OCI-LY7 (cell line): Measurements from ENCODE around the gene UGDH. TPM values are rescaled to one million over a fixed set of nuclear protein-coding genes. Genes with fewer than 3 reads are reported as not detected.

Experiments used
- BruUV-seq: library from RNA; stranded (reverse); fragments of 400-500 nt; replicated peaks from 2 replicates; lab custom pipeline; 2021; lab: Mats Ljungman, UMichigan
- CTCF ChIA-PET: fragments of 300-600 bp; sonication (Branson Sonifier 250); formaldehyde crosslinking; loops from one replicate; lab custom pipeline; 2022; ENCODE audit warnings: antibody characterized with exemption; ENCODE audit not compliant: unreplicated experiment; lab: Charles Lee
- POLR2A ChIA-PET: fragments of 300-600 bp; sonication (Branson Sonifier 250); formaldehyde crosslinking; loops from one replicate; lab custom pipeline; 2022; ENCODE audit warnings: antibody characterized with exemption; lab: Charles Lee
- DNase-seq: peaks from one replicate; pipeline ENCODE4 v3.0.0-alpha.2; 2015; ENCODE audit warnings: low spot score
- H2AFZ ChIP-seq: fragments of 200-600 bp; sonication (generic), shearing (Covaris generic); 2 replicates; pipeline ENCODE4 v1.6.1; 2014; ENCODE audit warnings: mild to moderate bottlenecking, antibody characterized with exemption, low read length, moderate library complexity
- H3K27ac ChIP-seq: fragments of 200-600 bp; sonication (generic); 2 replicates; pipeline ENCODE4 v1.5.1; 2014; ENCODE audit warnings: mixed run types, low read depth, mild to moderate bottlenecking, moderate library complexity, low read length, inconsistent platforms; ENCODE audit not compliant: poor library complexity, severe bottlenecking
- H3K36me3 ChIP-seq: fragments of 200-600 bp; sonication (generic); 2 replicates; pipeline ENCODE4 v1.6.1; 2014; ENCODE audit warnings: mild to moderate bottlenecking, antibody characterized with exemption, low read length, moderate library complexity, mixed read lengths; ENCODE audit not compliant: insufficient read depth
- H3K4me1 ChIP-seq: fragments of 200-600 bp; sonication (generic); 2 replicates; pipeline ENCODE4 v1.5.1; 2014; ENCODE audit warnings: mild to moderate bottlenecking, low read length; ENCODE audit not compliant: insufficient read depth, poor library complexity, severe bottlenecking
- H3K4me2 ChIP-seq: fragments of 200-600 bp; sonication (generic); 2 replicates; pipeline ENCODE4 v1.6.1; 2014; ENCODE audit warnings: mild to moderate bottlenecking, low read length
- H3K4me3 ChIP-seq: fragments of 200-600 bp; sonication (generic); 2 replicates; pipeline ENCODE4 v1.5.1; 2014; ENCODE audit warnings: mild to moderate bottlenecking, low read depth, low read length; ENCODE audit not compliant: poor library complexity, severe bottlenecking
- H3K79me2 ChIP-seq: fragments of 200-600 bp; sonication (generic); 2 replicates; pipeline ENCODE4 v1.6.1; 2016; ENCODE audit warnings: low read depth, mild to moderate bottlenecking, low read length, moderate library complexity, mixed read lengths; ENCODE audit not compliant: insufficient read depth
- H3K9me2 ChIP-seq: fragments of 200-600 bp; sonication (generic); 2 replicates; pipeline ENCODE4 v1.6.1; 2016; ENCODE audit warnings: mild to moderate bottlenecking, low read length, mixed read lengths; ENCODE audit not compliant: insufficient read depth
- H3K9me3 ChIP-seq: fragments of 200-600 bp; sonication (generic); 2 replicates; pipeline ENCODE4 v1.6.1; 2014; ENCODE audit warnings: mild to moderate bottlenecking, mixed run types, low read length, mixed read lengths
- H4K20me1 ChIP-seq: fragments of 200-600 bp; sonication (generic); 2 replicates; pipeline ENCODE4 v1.6.1; 2014; ENCODE audit warnings: mild to moderate bottlenecking, antibody characterized with exemption, low read length, moderate library complexity, mixed read lengths; ENCODE audit not compliant: insufficient read depth
- CTCF ChIP-seq: fragments of 200-600 bp; sonication (generic); conservative IDR thresholded peaks from 2 replicates; pipeline ENCODE4 v1.5.1; 2014; ENCODE audit warnings: mild to moderate bottlenecking, antibody characterized with exemption, low read length, moderate library complexity, mixed read lengths
- EZH2phosphoT487 ChIP-seq: fragments of 200-600 bp; sonication (generic); IDR thresholded peaks from 2 replicates; pipeline ENCODE4 v1.6.1; 2018; ENCODE audit warnings: low read depth, borderline replicate concordance, mild to moderate bottlenecking, mixed run types, antibody characterized with exemption, low read length, moderate library complexity, mixed read lengths
- intact Hi-C: fragments of 100-400 bp; cut with micrococcal nuclease; formaldehyde crosslinking; loops from one replicate; pipeline ENCODE4 v1.10.0; 2022; ENCODE audit not compliant: unreplicated experiment
- total RNA-seq, 2 experiments: library from RNA; depleted of rRNA in 1 of 2; stranded (reverse); fragments of >200 nt in 1 of 2; shearing (Covaris generic) in 1 of 2; gene quantifications; 2 replicates each; pipeline ENCODE4 v1.2.3, GENCODE V29; 2014 to 2022

UGDH gene
- total RNA-seq, 2 experiments from 2014 or later = 8.1 to 33.6 TPM

GRCh38 chr4:39529534-39529933, 2.3 kb upstream of the UGDH start:
- H3K9me2 ChIP-seq = no peaks in the 10 kb centered on the region
- H3K36me3 ChIP-seq = no peaks in the 10 kb centered on the region
- no peak overlapping the region for H3K4me2 ChIP-seq
- ChIA-PET CTCF (no interaction called here), POLR2A (interaction anchor here (0.8 to 1.4 kb wide), 2 partner anchors 9 to 13 kb away, joined by 3 read pairs; no protein-coding TSS in a partner anchor)
- no peak overlapping the region for H3K4me3 ChIP-seq
- no peak overlapping the region for H3K27ac ChIP-seq
- H3K4me1 ChIP-seq = peaks cover 16% of the 10 kb centered on the region
- no peaks in the 10 kb centered on the region for H4K20me1 ChIP-seq
- H2AFZ ChIP-seq = no peak overlapping the region
- TF ChIP-seq EZH2phosphoT487 (no peak), CTCF (no peak)
- DNase-seq = no peak
- H3K79me2 ChIP-seq = peaks cover 12% of the 10 kb centered on the region; the same call in 1 of the 2 replicates
- H3K9me3 ChIP-seq = no peaks in the 10 kb centered on the region
- BruUV-seq = TSS peak; percentile 50
- intact Hi-C loops = loop anchor here (5.0 to 10.0 kb wide), 3 partner anchors 57 to 775 kb away; partner anchors contain the start of gene SMIM14

- peaks cover 12% of the 10 kb centered on the region; the same call in 1 of the 2 replicates for H3K79me2 ChIP-seq
- peak overlapping the region; percentile 80 for H3K4me3 ChIP-seq
- no peaks in the 10 kb centered on the region for H4K20me1 ChIP-seq
Observed at GRCh38 chr4:39528061-39528465, 824 bp upstream of the UGDH start.

More at GRCh38 chr4:39528061-39528465, 824 bp upstream of the UGDH start:
- intact Hi-C loops = loop anchor here (5.0 to 10.0 kb wide), 3 partner anchors 56 to 777 kb away; partner anchors contain the start of gene SMIM14
- H2AFZ ChIP-seq = peak overlapping the region; percentile 71
- H3K4me2 ChIP-seq = peak overlapping the region; percentile 96
- H3K9me2 ChIP-seq = no peaks in the 10 kb centered on the region
- H3K36me3 ChIP-seq = no peaks in the 10 kb centered on the region
- peak; percentile 4 for DNase-seq
- ChIA-PET CTCF (no interaction called here), POLR2A (interaction anchor here (0.6 to 1.0 kb wide), 4 partner anchors 19 to 707 kb away, joined by 3 to 4 read pairs (median 3); partner anchors contain the start of gene UBE2K)
- H3K27ac ChIP-seq = no peak overlapping the region
- peaks cover 16% of the 10 kb centered on the region for H3K4me1 ChIP-seq
- no TSS peak for BruUV-seq
- TF ChIP-seq CTCF (no peak; the same call in 1 of the 2 replicates), EZH2phosphoT487 (no peak)
- H3K9me3 ChIP-seq = no peaks in the 10 kb centered on the region
